Activated CD4-positive, alpha-beta memory T cell treated with anti-CD3 and anti-CD28 coated beads for 36 hours (primary cell): Measurements from ENCODE around the gene ZNF487. TPM values are rescaled to one million over a fixed set of nuclear protein-coding genes. Genes with fewer than 3 reads are reported as not detected.
A peak's percentile ranks its signal among the peaks of the same experiment; 100 is the strongest.
"Not testable (repeated sequence)": the region's sequence is repeated elsewhere in the genome, so short reads cannot be mapped to it uniquely, and the experiment has no call there.

Experiments
- CTCF ChIA-PET: fragments of 350-600 bp; sonication (Branson Sonifier 250); formaldehyde crosslinking; loops from one replicate; lab custom pipeline; 2021; ENCODE audit warnings: antibody characterized with exemption, inconsistent platforms; lab: Charles Lee
- POLR2A ChIA-PET: fragments of 350-600 bp; sonication (Branson Sonifier 250); formaldehyde crosslinking; loops from one replicate; lab custom pipeline; 2021; ENCODE audit warnings: antibody characterized with exemption; lab: Charles Lee
- DNase-seq: peaks from one replicate; pipeline ENCODE4 v3.0.0-alpha.2; 2020
- H3K27ac Mint-ChIP-seq: one replicate; pipeline ENCODE4 v1.8.0; 2021; ENCODE audit warnings: mixed read lengths
- H3K27me3 Mint-ChIP-seq: one replicate; pipeline ENCODE4 v1.8.0; 2021; ENCODE audit warnings: mixed read lengths
- H3K36me3 Mint-ChIP-seq: one replicate; pipeline ENCODE4 v1.8.0; 2021; ENCODE audit warnings: mixed read lengths
- H3K4me1 Mint-ChIP-seq: one replicate; pipeline ENCODE4 v1.8.0; 2021; ENCODE audit warnings: low read depth, mixed read lengths
- H3K4me3 Mint-ChIP-seq: one replicate; pipeline ENCODE4 v1.8.0; 2021; ENCODE audit warnings: mild to moderate bottlenecking, mixed read lengths
- H3K9me3 Mint-ChIP-seq: one replicate; pipeline ENCODE4 v1.8.0; 2021; ENCODE audit warnings: mixed read lengths
- intact Hi-C: fragments of 100-400 bp; cut with micrococcal nuclease; formaldehyde crosslinking; loops from one replicate; pipeline ENCODE4 v1.15.1; 2023
- total RNA-seq, 2 experiments: library from RNA; stranded (reverse); gene quantifications; one replicate each; pipeline ENCODE4 v1.2.3, GENCODE V29; 2021

The ZNF487 gene
- total RNA-seq, 2 experiments from 2014 or later: 2.2 to 2.6 TPM

- peaks cover 10% of the 10 kb centered on the region for H3K36me3 Mint-ChIP-seq
- DNase-seq: no peak
- H3K27me3 Mint-ChIP-seq: no peaks in the 10 kb centered on the region
- peak overlapping the region; percentile 83 for H3K4me3 Mint-ChIP-seq
- peak overlapping the region; percentile 92 for H3K27ac Mint-ChIP-seq
- no peaks in the 10 kb centered on the region for H3K9me3 Mint-ChIP-seq
- ChIA-PET CTCF (interaction anchor here (0.6 to 2.8 kb wide), 4 partner anchors 22 to 76 kb away, joined by 3 to 11 read pairs (median 3); partner anchors contain the start of gene HNRNPF), POLR2A (interaction anchor here (1.1 to 3.9 kb wide), 5 partner anchors 17 to 41 kb away, joined by 6 to 42 read pairs (median 8); partner anchors contain the start of gene HNRNPF)
- peaks cover 14% of the 10 kb centered on the region for H3K4me1 Mint-ChIP-seq
- intact Hi-C loops: loop anchor here (5.0 kb wide), 1 partner anchor 40 kb away; no protein-coding TSS in a partner anchor
These were observed 395 bp downstream of the ZNF487 start for GRCh38 chr10:43437141-43437870.

- Mint-ChIP-seq H3K4me3 (no peak overlapping the region), H3K27ac (no peak overlapping the region), H3K4me1 (peaks cover 22% of the 10 kb centered on the region), H3K27me3 (no peaks in the 10 kb centered on the region), H3K9me3 (peaks cover 2% of the 10 kb centered on the region), H3K36me3 (peaks cover 10% of the 10 kb centered on the region)
- POLR2A ChIA-PET: no interaction called here
- no peak for DNase-seq
- intact Hi-C loops: no loop called here
- CTCF ChIA-PET: no interaction called here
These were observed 3.7 kb downstream of the ZNF487 start for GRCh38 chr10:43440463-43441134.

GRCh38 chr10:43444323-43444722 lies 7.4 kb downstream of the ZNF487 start:
- no peak overlapping the region for H3K27ac Mint-ChIP-seq
- peaks cover 10% of the 10 kb centered on the region for H3K9me3 Mint-ChIP-seq
- POLR2A ChIA-PET: interaction anchor here (0.5 kb wide), 1 partner anchor 22 kb away, joined by 3 read pairs; no protein-coding TSS in a partner anchor
- DNase-seq: no peak
- H3K4me3 Mint-ChIP-seq: no peak overlapping the region
- intact Hi-C loops: no loop called here
- H3K36me3 Mint-ChIP-seq: peaks cover 9% of the 10 kb centered on the region
- H3K4me1 Mint-ChIP-seq: peaks cover 13% of the 10 kb centered on the region
- CTCF ChIA-PET: no interaction called here
- no peaks in the 10 kb centered on the region for H3K27me3 Mint-ChIP-seq

- Mint-ChIP-seq H3K27ac (no peak overlapping the region), H3K9me3 (peaks cover 10% of the 10 kb centered on the region), H3K27me3 (no peaks in the 10 kb centered on the region), H3K4me3 (no peak overlapping the region), H3K36me3 (peaks cover 9% of the 10 kb centered on the region), H3K4me1 (peaks cover 11% of the 10 kb centered on the region)
- intact Hi-C loops: no loop called here
- POLR2A ChIA-PET: no interaction called here
- CTCF ChIA-PET: no interaction called here
- DNase-seq: no peak
These were observed 8.1 kb downstream of the ZNF487 start for GRCh38 chr10:43444897-43445466.

- H3K4me3 Mint-ChIP-seq, CTCF ChIA-PET, intact Hi-C loops, DNase-seq, POLR2A ChIA-PET, H3K27ac Mint-ChIP-seq, H3K36me3 Mint-ChIP-seq, H3K27me3 Mint-ChIP-seq: not testable (repeated sequence)
- Mint-ChIP-seq H3K4me1 (peaks cover 11% of the 10 kb centered on the region), H3K9me3 (peaks cover 10% of the 10 kb centered on the region)
These were observed 9.5 kb downstream of the ZNF487 start for GRCh38 chr10:43446219-43447017.

GRCh38 chr10:43448742-43449141 lies 11.8 kb downstream of the ZNF487 start:
- Mint-ChIP-seq H3K27me3 (no peaks in the 10 kb centered on the region), H3K4me3 (no peak overlapping the region), H3K9me3 (peaks cover 10% of the 10 kb centered on the region), H3K4me1 (peaks cover 32% of the 10 kb centered on the region), H3K27ac (no peak overlapping the region), H3K36me3 (peaks cover 11% of the 10 kb centered on the region)
- POLR2A ChIA-PET: interaction anchor here (0.7 to 1.1 kb wide), 2 partner anchors 11 to 12 kb away, joined by 3 to 6 read pairs; no protein-coding TSS in a partner anchor
- intact Hi-C loops: no loop called here
- DNase-seq: no peak
- CTCF ChIA-PET: no interaction called here

- peaks cover 3% of the 10 kb centered on the region for H3K9me3 Mint-ChIP-seq
- peaks cover 11% of the 10 kb centered on the region for H3K36me3 Mint-ChIP-seq
- intact Hi-C loops: no loop called here
- CTCF ChIA-PET: interaction anchor here (0.6 to 1.5 kb wide), 5 partner anchors 10 to 162 kb away, joined by 3 to 5 read pairs (median 3); no protein-coding TSS in a partner anchor
- POLR2A ChIA-PET: interaction anchor here (1.0 kb wide), 1 partner anchor 34 kb away, joined by 3 read pairs; no protein-coding TSS in a partner anchor
- H3K27ac Mint-ChIP-seq: peak overlapping the region; percentile 96
- peaks cover 42% of the 10 kb centered on the region for H3K4me1 Mint-ChIP-seq
- peak overlapping the region; percentile 52 for H3K4me3 Mint-ChIP-seq
- H3K27me3 Mint-ChIP-seq: no peaks in the 10 kb centered on the region
- DNase-seq: no peak
These were observed 15.5 kb downstream of the ZNF487 start for GRCh38 chr10:43452356-43452914.

- CTCF ChIA-PET: interaction anchor here (1.5 kb wide), 1 partner anchor 11 kb away, joined by 4 read pairs; no protein-coding TSS in a partner anchor
- Mint-ChIP-seq H3K36me3 (peaks cover 8% of the 10 kb centered on the region), H3K4me1 (peaks cover 46% of the 10 kb centered on the region), H3K4me3 (peak overlapping the region; percentile 74), H3K27ac (peak overlapping the region; percentile 96), H3K27me3 (no peaks in the 10 kb centered on the region), H3K9me3 (no peaks in the 10 kb centered on the region)
- POLR2A ChIA-PET: no interaction called here
- DNase-seq: peak; percentile 26
- intact Hi-C loops: no loop called here
These were observed 16.4 kb downstream of the ZNF487 start for GRCh38 chr10:43453266-43453831.

- H3K4me3 Mint-ChIP-seq: peak overlapping the region; percentile 96
- intact Hi-C loops, POLR2A ChIA-PET, H3K9me3 Mint-ChIP-seq, H3K36me3 Mint-ChIP-seq, H3K27me3 Mint-ChIP-seq: not testable (repeated sequence)
- peak; percentile 24 for DNase-seq
- H3K27ac Mint-ChIP-seq: peak overlapping the region; percentile 99
- CTCF ChIA-PET: interaction anchor here (0.8 kb wide), 1 partner anchor 162 kb away, joined by 3 read pairs; no protein-coding TSS in a partner anchor
- H3K4me1 Mint-ChIP-seq: peaks cover 52% of the 10 kb centered on the region
These were observed 17.1 kb downstream of the ZNF487 start for GRCh38 chr10:43454025-43454424.

- H3K27me3 Mint-ChIP-seq, intact Hi-C loops, H3K36me3 Mint-ChIP-seq, H3K4me3 Mint-ChIP-seq, DNase-seq, H3K9me3 Mint-ChIP-seq, POLR2A ChIA-PET: not testable (repeated sequence)
- H3K4me1 Mint-ChIP-seq: peaks cover 53% of the 10 kb centered on the region
- CTCF ChIA-PET: interaction anchor here (0.7 kb wide), 1 partner anchor 97 kb away, joined by 4 read pairs; no protein-coding TSS in a partner anchor
- H3K27ac Mint-ChIP-seq: peak overlapping the region; percentile 99
These were observed 19.6 kb downstream of the ZNF487 start for GRCh38 chr10:43456561-43456960.

GRCh38 chr10:43458227-43458626 lies 21.3 kb downstream of the ZNF487 start:
- CTCF ChIA-PET: interaction anchor here (1.1 kb wide), 1 partner anchor 51 kb away, joined by 3 read pairs; no protein-coding TSS in a partner anchor
- no peak overlapping the region for H3K4me3 Mint-ChIP-seq
- H3K9me3 Mint-ChIP-seq: no peaks in the 10 kb centered on the region
- H3K27ac Mint-ChIP-seq: peak overlapping the region; percentile 55
- no peak for DNase-seq
- H3K36me3 Mint-ChIP-seq: peaks cover 8% of the 10 kb centered on the region
- intact Hi-C loops: no loop called here
- POLR2A ChIA-PET: interaction anchor here (0.6 kb wide), 1 partner anchor 55 kb away, joined by 4 read pairs; no protein-coding TSS in a partner anchor
- H3K4me1 Mint-ChIP-seq: peaks cover 41% of the 10 kb centered on the region
- H3K27me3 Mint-ChIP-seq: no peaks in the 10 kb centered on the region
